ENCODE data around the gene ESPL1. TPM values are rescaled to one million over a fixed set of nuclear protein-coding genes. Genes with fewer than 3 reads are reported as not detected.

ESPL1 gene
- total and polyA plus RNA-seq, 2 of the 8 experiments (the other 6 are each of a cell fraction or from before 2014, with no cell fraction given), result 31.8 to 52.7 TPM

DNA sequence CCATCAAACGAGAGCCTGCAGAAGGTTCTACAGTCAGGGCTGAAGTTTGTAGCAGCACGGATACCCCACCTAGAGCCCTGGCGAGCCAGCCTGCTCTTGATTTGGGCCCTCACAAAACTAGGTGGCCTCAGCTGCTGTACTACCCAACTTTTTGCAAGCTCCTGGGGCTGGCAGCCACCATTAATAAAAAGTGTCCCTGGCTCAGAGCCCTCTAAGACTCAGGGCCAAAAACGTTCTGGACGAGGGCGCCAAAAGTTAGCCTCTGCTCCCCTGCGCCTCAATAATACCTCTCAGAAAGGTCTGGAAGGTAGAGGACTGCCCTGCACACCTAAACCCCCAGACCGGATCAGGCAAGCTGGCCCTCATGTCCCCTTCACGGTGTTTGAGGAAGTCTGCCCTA lies 18.3 kb downstream of the ESPL1 start (continued):
- TF ChIP-seq, protein P1, sequence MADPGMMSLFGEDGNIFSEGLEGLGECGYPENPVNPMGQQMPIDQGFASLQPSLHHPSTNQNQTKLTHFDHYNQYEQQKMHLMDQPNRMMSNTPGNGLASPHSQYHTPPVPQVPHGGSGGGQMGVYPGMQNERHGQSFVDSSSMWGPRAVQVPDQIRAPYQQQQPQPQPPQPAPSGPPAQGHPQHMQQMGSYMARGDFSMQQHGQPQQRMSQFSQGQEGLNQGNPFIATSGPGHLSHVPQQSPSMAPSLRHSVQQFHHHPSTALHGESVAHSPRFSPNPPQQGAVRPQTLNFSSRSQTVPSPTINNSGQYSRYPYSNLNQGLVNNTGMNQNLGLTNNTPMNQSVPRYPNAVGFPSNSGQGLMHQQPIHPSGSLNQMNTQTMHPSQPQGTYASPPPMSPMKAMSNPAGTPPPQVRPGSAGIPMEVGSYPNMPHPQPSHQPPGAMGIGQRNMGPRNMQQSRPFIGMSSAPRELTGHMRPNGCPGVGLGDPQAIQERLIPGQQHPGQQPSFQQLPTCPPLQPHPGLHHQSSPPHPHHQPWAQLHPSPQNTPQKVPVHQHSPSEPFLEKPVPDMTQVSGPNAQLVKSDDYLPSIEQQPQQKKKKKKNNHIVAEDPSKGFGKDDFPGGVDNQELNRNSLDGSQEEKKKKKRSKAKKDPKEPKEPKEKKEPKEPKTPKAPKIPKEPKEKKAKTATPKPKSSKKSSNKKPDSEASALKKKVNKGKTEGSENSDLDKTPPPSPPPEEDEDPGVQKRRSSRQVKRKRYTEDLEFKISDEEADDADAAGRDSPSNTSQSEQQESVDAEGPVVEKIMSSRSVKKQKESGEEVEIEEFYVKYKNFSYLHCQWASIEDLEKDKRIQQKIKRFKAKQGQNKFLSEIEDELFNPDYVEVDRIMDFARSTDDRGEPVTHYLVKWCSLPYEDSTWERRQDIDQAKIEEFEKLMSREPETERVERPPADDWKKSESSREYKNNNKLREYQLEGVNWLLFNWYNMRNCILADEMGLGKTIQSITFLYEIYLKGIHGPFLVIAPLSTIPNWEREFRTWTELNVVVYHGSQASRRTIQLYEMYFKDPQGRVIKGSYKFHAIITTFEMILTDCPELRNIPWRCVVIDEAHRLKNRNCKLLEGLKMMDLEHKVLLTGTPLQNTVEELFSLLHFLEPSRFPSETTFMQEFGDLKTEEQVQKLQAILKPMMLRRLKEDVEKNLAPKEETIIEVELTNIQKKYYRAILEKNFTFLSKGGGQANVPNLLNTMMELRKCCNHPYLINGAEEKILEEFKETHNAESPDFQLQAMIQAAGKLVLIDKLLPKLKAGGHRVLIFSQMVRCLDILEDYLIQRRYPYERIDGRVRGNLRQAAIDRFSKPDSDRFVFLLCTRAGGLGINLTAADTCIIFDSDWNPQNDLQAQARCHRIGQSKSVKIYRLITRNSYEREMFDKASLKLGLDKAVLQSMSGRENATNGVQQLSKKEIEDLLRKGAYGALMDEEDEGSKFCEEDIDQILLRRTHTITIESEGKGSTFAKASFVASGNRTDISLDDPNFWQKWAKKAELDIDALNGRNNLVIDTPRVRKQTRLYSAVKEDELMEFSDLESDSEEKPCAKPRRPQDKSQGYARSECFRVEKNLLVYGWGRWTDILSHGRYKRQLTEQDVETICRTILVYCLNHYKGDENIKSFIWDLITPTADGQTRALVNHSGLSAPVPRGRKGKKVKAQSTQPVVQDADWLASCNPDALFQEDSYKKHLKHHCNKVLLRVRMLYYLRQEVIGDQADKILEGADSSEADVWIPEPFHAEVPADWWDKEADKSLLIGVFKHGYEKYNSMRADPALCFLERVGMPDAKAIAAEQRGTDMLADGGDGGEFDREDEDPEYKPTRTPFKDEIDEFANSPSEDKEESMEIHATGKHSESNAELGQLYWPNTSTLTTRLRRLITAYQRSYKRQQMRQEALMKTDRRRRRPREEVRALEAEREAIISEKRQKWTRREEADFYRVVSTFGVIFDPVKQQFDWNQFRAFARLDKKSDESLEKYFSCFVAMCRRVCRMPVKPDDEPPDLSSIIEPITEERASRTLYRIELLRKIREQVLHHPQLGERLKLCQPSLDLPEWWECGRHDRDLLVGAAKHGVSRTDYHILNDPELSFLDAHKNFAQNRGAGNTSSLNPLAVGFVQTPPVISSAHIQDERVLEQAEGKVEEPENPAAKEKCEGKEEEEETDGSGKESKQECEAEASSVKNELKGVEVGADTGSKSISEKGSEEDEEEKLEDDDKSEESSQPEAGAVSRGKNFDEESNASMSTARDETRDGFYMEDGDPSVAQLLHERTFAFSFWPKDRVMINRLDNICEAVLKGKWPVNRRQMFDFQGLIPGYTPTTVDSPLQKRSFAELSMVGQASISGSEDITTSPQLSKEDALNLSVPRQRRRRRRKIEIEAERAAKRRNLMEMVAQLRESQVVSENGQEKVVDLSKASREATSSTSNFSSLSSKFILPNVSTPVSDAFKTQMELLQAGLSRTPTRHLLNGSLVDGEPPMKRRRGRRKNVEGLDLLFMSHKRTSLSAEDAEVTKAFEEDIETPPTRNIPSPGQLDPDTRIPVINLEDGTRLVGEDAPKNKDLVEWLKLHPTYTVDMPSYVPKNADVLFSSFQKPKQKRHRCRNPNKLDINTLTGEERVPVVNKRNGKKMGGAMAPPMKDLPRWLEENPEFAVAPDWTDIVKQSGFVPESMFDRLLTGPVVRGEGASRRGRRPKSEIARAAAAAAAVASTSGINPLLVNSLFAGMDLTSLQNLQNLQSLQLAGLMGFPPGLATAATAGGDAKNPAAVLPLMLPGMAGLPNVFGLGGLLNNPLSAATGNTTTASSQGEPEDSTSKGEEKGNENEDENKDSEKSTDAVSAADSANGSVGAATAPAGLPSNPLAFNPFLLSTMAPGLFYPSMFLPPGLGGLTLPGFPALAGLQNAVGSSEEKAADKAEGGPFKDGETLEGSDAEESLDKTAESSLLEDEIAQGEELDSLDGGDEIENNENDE (IDR thresholded peaks at IDR 0.05; ENCODE audit: insufficient replicate concordance, low read length), result no peak
- TF ChIP-seq, protein P2, sequence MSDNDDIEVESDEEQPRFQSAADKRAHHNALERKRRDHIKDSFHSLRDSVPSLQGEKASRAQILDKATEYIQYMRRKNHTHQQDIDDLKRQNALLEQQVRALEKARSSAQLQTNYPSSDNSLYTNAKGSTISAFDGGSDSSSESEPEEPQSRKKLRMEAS (IDR thresholded peaks at IDR 0.05), result no peak
- TF ChIP-seq, protein P3, sequence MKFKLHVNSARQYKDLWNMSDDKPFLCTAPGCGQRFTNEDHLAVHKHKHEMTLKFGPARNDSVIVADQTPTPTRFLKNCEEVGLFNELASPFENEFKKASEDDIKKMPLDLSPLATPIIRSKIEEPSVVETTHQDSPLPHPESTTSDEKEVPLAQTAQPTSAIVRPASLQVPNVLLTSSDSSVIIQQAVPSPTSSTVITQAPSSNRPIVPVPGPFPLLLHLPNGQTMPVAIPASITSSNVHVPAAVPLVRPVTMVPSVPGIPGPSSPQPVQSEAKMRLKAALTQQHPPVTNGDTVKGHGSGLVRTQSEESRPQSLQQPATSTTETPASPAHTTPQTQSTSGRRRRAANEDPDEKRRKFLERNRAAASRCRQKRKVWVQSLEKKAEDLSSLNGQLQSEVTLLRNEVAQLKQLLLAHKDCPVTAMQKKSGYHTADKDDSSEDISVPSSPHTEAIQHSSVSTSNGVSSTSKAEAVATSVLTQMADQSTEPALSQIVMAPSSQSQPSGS (IDR thresholded peaks at IDR 0.05; ENCODE audit: low read length), result no peak
- TF ChIP-seq BRCA1 (IDR thresholded peaks at IDR 0.05; ENCODE audit: low read depth, low read length) (no peak), BCL11A (IDR thresholded peaks at IDR 0.05; ENCODE audit: low read depth in 2 of 2, low read length in 2 of 2) (no peak), SIRT6 (IDR thresholded peaks at IDR 0.05; ENCODE audit: low read length) (no peak), CHD2 (IDR thresholded peaks at IDR 0.05; ENCODE audit: low read length) (no peak), RNF2 (IDR thresholded peaks at IDR 0.05; ENCODE audit: borderline replicate concordance, low read depth, low read length, missing control alignments, poor library complexity, severe bottlenecking) (no peak)
- TF ChIP-seq, protein P4, sequence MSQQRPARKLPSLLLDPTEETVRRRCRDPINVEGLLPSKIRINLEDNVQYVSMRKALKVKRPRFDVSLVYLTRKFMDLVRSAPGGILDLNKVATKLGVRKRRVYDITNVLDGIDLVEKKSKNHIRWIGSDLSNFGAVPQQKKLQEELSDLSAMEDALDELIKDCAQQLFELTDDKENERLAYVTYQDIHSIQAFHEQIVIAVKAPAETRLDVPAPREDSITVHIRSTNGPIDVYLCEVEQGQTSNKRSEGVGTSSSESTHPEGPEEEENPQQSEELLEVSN (IDR thresholded peaks at IDR 0.05), result no peak
